Midbrain (tissue), 1 donor: ENCODE measurements around the gene GPR108.
"Not testable (repeated sequence)": the region's sequence is repeated elsewhere in the genome, so short reads cannot be mapped to it uniquely, and the experiment has no call there.

Experiments used
- DNase-seq: peaks from one replicate; lab custom pipeline; 2025; lab: John Stamatoyannopoulos, UW

The GPR108 gene

DNA sequence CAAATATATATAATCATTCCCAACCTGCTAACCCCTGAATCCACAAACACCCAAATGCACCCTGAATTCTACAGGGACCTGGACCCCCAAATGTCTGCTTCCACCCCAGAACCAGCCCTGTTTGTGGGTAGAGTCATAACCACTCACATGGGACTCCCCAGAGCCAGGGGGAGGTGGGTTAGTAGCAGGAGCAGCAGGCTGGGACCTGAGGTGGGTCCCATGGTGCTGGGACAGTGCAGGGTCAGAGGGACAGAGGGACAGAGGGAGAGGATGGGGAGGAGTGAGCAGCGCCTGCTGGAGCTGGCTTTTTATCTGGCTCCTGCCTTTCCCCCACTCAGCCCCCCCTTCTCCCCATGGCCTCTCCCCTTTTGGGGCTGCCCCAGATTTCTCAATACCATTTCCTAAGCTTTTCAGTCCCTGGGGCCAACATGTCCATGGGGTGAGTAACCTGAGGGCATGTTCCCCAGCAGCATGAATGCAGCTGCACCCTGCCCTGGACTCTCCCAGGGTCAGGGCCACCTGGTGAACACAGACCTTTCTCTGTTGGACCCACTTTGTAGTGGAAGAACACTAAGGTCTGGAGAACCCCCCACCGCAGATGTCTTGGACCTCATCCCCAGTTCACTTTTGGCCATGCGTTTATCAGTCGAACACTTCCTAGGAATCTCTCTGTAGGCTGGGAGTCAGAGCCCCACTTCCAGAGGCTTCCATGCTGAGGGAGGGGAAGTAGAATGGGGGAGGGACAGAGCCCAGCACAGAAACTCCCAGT, 16.8 kb downstream of the GPR108 start, which contains the start of gene C3:
TSS of gene C3 (minus strand) at position 282 of the 769 bp plus-strand sequence. CDS start at position 221, 61 bp downstream.
- DNase-seq, result peak; percentile 55

DNA sequence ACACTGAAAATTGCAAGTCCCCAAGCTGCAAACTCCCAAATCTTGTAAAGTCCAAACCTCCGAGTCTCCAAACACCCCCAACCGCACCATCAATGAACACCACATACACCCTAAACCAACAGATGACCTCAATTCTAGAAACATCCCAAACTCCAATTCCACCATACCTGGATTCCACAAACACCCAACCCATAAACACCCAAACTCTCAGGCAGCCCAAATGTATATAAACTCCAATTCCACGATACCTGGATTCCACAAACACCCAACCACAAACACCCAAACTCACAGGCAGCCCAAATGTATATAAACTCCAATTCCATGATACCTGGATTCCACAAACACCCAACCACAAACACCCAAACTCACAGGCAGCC, 17.4 kb downstream of the GPR108 start:
- DNase-seq, result no peak

DNA sequence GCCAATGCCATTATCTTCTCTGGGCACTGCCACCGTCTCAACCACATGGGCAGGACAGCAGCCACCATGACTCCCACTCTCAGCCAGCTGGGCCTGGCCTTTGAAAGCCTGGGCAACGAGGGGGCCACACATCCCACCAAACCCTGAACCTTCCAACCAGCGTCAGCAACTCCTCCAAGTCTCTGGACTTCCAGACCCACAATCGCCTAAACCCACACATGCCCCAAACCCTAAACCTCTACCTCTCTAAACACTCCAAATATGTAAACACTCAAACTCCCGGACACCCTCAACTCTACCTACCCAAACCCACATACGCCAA, 17.9 kb downstream of the GPR108 start:
- DNase-seq, result no peak

DNA sequence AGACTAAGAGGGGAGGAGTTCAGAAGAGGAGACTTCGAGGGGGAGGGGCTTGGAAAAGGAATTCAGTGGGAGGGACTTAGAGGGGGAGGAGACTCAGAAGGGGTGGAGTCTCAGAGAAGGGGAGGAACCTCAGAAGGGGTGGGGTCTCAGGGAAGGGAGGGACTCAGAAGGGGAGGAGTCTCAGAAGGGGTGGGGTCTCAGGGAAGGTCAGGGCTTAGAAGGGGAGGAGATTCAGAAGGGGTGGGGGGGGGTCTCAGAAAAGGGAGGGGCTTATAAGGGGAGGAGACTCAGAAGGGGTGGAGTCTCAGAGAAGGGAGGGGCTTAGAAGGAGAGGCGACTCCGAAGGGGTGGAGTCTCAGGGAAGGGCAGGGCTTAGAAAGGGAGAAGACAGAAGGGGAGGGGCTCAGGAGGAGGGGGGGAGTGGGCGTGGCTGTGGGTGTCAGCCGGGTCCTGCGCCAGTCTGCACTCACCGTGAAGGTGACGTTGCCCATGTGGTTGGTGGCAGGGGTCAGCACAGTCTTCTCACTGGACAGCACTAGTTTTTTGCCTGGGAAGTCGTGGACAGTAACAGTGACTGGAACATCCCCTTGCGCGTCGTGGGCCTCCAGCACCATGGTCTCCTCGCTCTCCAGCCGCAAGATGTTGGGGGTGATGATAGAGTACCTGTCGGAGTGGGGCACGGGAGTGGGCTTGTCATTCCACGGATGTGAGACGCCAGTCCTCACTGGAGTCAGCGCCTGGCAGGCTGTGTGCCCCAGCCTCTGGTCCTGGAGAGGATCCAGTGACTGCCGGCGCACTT, 18.4 kb downstream of the GPR108 start:
- peak; percentile 34 for DNase-seq

DNA sequence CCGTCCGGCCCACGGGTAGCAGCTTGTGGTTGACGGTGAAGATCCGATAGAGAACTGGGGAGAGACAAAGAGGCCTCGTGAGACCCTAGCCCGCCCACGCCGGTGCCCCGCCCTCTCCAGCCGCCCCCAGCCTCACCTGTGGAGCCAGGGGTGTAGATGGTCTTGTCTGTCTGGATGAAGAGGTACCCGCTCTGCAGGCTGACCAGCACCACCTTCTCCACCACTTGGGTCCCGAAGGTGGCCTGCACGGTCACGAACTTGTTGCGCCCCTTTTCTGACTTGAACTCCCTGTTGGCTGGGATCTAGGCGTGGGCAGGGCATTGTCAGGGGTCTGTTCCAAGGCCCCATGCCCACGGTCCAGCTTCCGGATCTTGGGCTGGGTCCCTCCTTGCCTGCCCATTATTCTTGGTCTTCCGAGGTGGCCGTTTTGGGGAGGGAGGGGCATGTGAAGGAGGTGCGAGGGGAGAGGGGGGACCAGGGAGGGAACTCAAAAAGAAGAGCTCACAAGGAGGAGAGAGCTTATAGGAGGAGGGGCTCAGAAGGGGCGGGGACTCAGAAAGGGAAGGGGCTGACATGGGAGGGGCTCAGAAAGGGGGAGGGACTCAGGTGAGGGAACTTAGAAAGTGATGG, 19.2 kb downstream of the GPR108 start:
- DNase-seq, result no peak

DNA sequence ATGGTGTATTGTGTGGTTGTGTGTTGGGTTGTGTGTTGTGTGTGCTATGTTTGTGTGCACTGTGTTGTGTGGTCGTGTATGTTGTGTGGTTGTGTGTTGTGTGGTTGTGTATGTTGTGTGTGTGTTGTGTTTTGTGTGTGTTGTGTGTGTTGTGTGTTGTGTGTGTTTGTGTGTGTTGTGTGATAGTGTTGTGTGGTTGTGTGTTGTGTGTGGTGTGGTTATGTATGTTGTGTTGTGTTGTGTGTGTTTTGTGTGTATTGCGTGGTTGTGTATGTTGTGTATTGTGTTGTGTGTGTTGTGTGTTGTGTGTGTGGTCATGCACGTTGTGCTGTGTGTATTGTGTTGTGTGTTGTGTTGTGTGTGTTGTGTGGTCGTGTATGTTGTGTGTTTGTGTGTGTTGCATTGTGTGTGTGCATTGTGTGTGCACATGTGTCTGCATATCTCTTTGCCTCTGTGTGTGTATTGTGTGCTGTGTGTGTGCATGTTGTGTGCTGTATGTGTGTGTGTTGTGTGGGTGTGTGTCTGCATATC, 19.9 kb downstream of the GPR108 start:
- DNase-seq, result no peak

DNA sequence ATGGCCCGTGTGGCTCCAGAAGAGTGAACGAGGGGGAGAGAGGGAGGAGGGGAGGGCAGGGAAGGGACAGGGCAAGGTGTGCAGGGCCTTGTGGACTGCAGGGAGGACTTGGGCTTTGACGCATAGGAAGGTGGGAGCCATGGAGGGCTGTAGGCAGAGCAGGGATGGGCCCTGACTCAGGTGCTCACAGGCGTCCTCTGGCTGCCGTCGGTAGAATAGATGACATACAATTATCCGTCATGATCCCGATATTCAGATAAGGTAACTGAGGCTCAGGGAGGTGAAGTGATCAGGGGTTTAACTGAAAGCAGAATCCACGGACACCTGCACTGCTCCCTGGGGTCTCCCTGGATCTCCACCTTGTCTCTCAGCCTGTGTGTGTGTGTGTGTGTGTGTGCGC, 20.3 kb downstream of the GPR108 start:
- no peak for DNase-seq

DNA sequence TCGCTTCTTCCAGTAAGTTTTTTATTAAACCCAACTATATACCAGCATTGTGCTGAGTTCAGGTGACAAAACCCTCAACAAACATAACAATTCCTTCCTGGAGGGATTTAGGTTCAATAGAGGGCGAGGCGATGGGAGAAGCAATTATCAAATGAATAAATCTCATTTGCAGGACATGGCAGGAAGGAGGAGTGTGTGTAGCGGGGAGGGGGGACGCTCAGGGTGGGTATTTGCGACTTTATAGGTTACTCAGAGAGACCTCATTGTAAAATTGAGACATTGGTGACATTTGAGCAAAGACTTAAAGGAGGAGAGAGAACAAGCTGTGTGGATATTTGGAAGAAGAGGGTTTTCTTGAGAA, 20.8 kb downstream of the GPR108 start:
- no peak for DNase-seq

DNA sequence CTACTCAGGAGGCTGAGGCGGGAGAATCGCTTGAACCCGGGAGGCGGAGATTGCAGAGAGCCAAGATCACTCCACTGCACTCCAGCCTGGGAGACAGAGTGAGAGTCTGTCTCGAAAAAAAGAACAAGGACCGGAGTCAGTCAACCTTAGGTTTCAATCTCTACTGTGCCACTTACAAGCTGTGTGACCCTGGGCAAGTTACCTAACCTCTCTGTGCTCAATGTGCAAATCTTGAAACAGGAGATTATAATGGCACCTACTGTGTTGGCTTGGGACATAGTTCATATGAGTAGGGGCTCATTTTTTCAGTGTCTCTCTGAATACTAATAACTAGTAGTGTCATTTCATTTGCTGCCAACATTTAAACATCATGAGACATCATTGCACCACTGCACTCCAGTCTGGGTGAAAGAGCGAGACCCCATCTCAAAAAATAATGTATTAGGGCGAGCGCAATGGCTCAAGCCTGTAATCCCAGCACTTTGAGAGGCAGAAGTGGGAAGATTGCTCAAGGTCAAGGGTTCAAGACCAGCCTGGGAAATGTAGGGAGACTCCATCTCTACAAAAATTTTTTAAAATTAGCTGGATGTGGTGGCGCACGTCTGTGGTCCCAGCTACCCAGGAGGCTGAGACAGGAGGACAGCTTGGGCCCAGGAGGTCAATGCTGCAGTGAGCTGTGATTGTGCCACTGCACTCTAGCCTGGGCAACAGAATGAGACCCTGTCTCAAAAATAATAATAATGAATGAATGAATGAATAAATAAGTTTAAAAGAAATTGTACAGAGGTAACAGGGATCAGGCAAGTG, 22.4 kb downstream of the GPR108 start:
- DNase-seq, result no peak

DNA sequence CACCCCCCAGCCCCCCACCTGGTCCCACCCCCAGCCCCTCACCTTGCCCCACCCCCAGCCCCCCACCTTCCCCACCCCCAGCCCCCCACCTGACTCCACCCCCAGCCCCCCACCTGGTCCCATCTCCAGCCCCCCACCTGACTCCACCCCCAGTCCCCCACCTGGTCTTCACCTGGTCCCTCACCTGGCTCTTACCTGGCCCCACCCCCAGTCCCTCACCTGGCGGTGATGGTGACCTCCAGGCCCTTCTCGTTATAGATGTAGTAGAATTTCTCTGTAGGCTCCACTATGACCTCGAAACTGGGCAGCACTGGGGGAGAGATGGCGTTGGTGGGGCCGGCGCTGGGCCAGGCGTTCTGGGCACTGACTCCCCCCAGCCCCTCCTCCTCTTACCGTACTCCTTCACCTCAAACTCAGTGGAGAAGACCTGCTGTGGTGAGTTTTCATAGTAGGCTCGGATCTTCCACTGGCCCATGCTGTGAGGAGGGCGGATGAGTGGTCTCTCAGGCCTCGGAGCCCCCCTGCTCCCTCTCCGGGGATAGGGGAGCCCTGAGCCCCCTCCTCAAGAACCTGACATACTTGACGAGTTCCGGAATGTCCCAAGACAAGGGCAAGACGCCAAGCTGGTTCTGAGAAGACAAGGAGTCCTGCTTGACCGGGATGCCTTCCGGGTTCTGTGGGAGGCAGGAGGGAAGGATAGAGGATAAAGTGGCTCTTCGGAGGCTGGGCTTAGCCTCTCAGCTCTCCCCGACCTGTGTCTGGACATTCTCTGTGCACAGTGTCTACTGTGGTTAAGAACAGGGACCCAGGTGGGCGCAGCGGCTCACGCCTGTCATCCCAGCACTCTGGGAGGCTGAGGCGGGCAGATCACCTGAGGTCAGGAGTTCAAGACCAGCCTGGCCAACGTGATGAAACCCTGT, 23.3 kb downstream of the GPR108 start:
- no peak for DNase-seq

DNA sequence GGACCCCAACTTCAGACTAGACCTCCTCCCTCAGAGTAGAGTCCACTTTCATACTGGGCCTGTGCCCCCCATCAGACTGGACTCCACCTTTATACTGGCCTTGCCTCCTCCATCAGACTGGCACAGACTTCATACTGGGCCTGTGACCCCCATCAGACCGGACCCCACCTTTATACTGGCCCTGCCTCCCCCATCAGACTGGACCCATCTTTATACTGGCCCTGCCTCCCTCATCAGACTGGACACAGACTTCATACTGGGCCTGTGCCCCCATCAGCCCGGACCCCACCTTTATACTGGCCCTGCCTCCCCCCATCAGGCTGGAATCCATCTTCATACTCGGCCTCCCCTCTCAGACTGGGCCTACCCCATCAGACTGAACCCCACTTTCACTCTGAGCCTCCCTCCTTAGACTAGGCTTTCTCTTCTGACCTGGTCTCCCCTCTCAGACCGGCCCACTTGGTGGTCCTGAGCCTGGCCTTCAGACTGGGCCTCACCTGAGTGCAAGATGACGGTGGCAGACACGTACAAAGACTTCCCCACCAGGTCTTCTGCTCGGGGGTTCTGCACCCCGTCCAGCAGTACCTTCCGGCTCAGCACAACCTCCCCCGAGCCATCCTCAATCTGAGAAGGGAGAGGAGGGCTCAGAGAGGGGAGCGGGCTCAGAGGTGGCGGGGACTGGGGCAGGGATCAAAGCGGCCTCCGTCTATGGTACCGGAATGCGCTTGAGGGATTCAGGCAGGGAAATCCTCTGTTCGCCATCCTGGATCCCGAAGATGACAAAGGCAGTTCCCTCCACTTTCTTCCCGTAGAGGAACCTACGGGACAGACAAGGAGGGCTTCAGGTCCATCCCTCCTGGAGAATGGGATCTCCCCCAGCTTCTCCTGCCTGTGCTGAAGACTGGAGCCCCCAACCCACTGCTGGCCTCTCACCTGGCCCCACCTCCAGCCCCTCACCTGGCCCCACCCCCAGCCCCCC, 24.4 kb downstream of the GPR108 start:
- DNase-seq, result no peak

DNA sequence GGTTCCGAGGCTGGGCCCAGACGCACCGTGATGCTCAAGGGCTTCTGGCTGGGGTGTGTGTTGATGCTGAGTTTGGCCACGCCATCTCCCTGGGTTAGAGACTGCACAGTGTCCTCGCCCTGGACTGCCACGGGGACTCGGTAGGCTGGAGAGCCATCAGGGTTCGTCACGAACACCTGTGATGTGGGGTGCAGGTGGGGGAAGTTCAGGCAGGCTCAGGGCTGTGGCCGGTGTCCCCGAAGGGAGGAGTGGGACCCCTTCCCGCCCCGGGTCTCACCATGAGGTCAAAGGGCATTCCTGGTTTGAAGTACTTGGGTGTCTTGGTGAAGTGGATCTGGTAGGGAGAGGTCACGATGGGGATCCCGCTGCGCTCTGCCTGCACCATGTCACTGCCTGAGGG, 25.1 kb downstream of the GPR108 start:
- DNase-seq, result no peak

DNA sequence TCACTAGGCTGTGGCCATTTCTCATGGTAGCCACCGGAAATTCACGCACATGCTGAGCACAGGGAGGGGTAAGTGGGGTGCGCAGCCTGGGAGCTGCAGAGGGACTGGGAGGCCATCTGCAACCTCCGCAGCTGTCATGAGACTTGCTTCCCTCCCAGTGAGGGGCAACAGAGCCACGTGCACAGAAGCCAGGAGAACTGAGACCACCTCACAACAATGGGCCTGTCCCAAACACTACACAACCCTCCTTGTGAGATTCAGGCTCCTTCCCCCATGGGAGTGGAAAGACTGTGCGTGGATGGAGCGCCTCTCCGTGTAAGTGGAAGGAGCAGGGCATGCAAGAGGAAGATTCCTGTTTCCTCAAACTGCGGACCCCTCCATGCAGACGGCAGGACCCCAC, 25.8 kb downstream of the GPR108 start:
- no peak for DNase-seq

DNA sequence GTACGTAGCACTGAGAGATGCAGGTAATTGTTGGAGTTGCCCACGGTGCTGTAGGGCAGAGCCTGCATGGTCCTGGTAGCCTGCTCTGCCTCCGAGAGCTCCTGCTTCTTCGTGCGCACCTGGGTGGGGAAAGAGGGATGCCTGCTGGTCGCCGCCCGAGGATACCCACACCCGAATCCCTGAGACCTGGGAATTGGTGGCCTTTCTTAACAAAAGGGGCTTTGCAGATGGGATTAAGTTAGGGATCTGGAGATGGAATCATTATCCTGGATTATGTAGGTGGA, 26.4 kb downstream of the GPR108 start:
- no peak for DNase-seq

DNA sequence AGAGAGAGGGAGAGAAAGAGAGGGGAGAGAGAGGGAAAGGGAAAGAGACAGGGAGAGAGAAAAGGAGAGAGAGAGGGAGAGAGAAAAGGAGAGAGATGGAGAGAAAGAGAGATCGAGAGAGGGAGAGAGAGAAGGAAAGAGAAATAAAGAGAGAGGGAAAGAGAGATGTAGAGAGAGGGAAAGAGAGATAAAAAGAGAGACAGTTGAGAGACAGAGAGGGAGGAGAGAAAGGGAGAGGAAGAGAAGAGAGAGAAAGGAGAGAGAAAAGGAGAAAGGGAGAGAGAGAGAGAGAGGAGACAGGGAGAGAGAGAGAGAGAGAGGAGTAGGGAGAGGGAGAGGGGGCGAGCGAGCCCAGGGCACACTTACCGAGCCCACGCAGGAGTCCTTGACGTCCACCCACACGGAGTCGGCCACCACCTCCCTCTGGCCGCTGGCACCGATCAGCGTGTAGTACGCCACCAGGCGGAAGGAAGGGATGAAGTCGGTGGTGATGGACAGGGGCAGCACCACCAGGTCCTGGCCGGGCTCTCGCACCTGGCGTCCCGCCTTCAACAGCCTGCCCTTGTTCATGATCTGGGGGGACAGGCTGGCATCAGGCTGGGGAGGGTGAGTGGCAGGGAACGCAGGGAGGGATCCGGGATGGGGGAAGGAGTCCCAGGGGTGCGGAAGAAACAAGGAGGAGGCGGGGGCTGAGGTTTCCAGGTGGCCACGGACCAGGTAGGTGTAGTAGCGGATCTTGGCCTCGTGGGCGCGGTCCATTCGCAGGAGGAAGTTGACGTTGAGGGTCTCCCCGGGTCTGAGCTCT, 26.9 kb downstream of the GPR108 start:
- DNase-seq, result no peak

DNA sequence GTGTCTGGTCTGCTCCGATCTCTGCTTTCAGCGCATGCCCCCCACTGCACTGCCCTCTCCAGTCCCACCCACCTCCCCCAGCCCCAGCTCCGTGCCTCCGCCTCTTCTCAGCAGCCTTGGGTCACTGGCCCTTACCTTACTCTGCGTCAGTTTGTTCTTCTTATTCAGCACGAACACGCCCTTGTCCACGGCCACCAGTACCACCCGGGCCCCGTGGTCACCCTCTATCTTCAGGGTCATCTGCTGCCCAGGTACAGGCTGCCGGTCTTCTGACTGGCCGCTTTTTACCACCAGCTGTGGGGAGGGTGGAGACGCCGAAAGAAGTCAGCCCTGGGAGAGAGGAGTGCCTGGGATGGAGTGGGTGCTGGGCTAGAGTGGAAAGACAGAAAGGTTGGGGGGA, 27.8 kb downstream of the GPR108 start:
- DNase-seq, result no peak

DNA sequence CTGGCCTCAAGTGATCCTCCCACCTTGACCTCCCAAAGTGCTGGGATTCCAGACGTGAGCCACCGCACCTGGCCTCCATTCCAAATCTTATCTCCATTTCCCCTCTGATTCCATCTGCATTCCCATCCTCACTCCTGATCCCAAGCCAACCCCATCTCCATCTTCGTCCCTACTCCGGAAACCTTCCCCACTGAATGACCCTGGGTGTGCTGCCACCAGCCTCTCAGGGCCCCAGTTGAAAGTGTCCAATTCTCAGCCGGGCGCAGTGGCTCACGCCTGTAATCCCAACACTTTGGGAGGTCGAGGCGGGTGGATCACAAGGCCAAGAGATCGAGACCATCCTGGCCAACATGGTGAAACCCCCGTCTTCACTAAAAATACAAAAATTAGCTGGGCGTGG, 28.5 kb downstream of the GPR108 start:
- not testable (repeated sequence) for DNase-seq

DNA sequence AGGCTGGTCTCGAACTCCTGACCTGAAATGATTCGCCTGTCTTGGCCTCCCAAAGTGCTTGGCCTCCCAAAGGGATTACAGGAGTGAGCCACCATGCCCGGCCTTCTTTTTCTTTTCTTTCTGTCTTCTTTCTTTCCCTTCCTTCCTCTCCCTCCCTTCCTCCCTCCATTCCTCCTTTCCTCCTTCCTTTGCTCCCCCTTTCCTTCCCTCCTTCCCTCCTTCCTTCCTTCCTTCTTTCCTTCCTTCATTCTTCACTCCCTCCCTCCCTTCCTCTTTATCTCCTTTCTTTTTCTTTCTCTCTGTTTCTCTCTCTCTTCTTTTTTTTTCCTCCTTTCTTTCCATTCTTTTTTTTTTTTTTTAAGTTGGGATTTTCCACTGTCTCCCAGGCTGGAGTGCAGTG, 29.0 kb downstream of the GPR108 start:
- DNase-seq, result no peak

DNA sequence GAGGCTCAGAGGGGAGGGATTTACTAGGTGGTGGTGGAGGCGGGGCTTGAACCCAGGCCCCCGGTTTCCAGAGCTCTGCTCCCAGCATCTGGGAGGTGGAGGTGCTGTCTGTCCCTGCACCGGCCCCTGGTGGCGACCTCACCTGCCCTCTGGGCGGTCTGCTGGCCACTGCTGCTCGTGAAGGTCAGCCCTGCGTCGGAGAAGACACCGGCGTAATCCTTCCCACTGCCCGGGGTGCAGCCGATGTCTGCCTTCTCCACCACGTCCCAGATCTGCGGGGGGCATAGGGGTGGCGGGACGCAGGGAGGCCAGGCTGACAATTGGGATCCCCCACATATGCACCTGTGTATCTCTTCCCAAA, 29.7 kb downstream of the GPR108 start:
- no peak for DNase-seq
